Endodermal cell (in vitro differentiated cells): ENCODE data around the gene NACC1. TPM values are rescaled to one million over a fixed set of nuclear protein-coding genes. Genes with fewer than 3 reads are reported as not detected.
A peak's percentile ranks its signal among the peaks of the same experiment; 100 is the strongest.

Experiments
- DNase-seq: peaks from one replicate; pipeline ENCODE4 v3.0.0-alpha.2; 2017
- H3K27ac ChIP-seq: 2 replicates; pipeline ENCODE4 v1.5.1; 2013; ENCODE audit warnings: mild to moderate bottlenecking, low read depth, low read length, moderate library complexity
- H3K27me3 ChIP-seq: 2 replicates; pipeline ENCODE4 v1.6.1; 2013; ENCODE audit warnings: mild to moderate bottlenecking, low read length, moderate library complexity; ENCODE audit not compliant: insufficient read depth, control insufficient read depth, poor library complexity, severe bottlenecking
- H3K36me3 ChIP-seq: 2 replicates; pipeline ENCODE4 v1.7.0; 2013; ENCODE audit warnings: mild to moderate bottlenecking, low read length, moderate library complexity; ENCODE audit not compliant: control insufficient read depth, insufficient read depth
- H3K4me1 ChIP-seq: one replicate; pipeline ENCODE4 v1.7.0; 2013; ENCODE audit warnings: low read length; ENCODE audit not compliant: control insufficient read depth, insufficient read depth
- H3K4me3 ChIP-seq: 2 replicates; pipeline ENCODE4 v1.5.1; 2013; ENCODE audit warnings: mild to moderate bottlenecking, low read length, moderate library complexity
- H3K9ac ChIP-seq: 2 replicates; pipeline ENCODE4 v1.6.1; 2013; ENCODE audit warnings: mild to moderate bottlenecking, low read length, moderate library complexity; ENCODE audit not compliant: poor library complexity, severe bottlenecking; ENCODE audit errors: extremely low read depth
- H3K9me3 ChIP-seq: 2 replicates; pipeline ENCODE4 v1.6.1; 2013; ENCODE audit warnings: mild to moderate bottlenecking, low read length, moderate library complexity; ENCODE audit not compliant: control insufficient read depth
- H3K27ac Mint-ChIP-seq: 2 replicates; pipeline ENCODE4 v1.8.0; 2020; ENCODE audit warnings: mixed read lengths
- H3K27me3 Mint-ChIP-seq: 2 replicates; pipeline ENCODE4 v1.8.0; 2021; ENCODE audit warnings: mild to moderate bottlenecking, mixed read lengths; ENCODE audit not compliant: insufficient read depth
- H3K36me3 Mint-ChIP-seq: 2 replicates; pipeline ENCODE4 v1.8.0; 2020; ENCODE audit warnings: low read depth, mixed read lengths
- H3K4me1 Mint-ChIP-seq: 2 replicates; pipeline ENCODE4 v1.8.0; 2020; ENCODE audit warnings: mixed read lengths
- H3K4me3 Mint-ChIP-seq: 2 replicates; pipeline ENCODE4 v1.8.0; 2020; ENCODE audit warnings: mild to moderate bottlenecking, moderate library complexity, mixed read lengths
- H3K9me3 Mint-ChIP-seq: 2 replicates; pipeline ENCODE4 v1.8.0; 2020; ENCODE audit warnings: mild to moderate bottlenecking, mixed read lengths
- WGBS, 2 experiments: methylation state at CpG; one replicate each; pipeline versions ENCODE4 v1.1.5 to v1.1.7; 2013; ENCODE audit warnings: missing lambda C conversion rate in 2 of 2, mixed read lengths in 1 of 2; ENCODE audit not compliant: insufficient coverage in 1 of 2, insufficient read length in 1 of 2; 5-methylcytosine and 5-hydroxymethylcytosine counted together
- total RNA-seq, 2 donors: library from RNA; stranded (reverse); fragmentation: NEBNext Ultra II Directional in 1 of 2; extraction: Animal tissue kit (Norgen Biotek cat#: 25700) in 1 of 2; gene quantifications; 2 replicates in 1 of 2; 3 replicates in 1 of 2; pipeline ENCODE4 v1.2.1, GENCODE V29; 2021
- TF ChIP-seq, protein P1 (sequence below): fragments of 200-600 bp; sonication (generic); conservative IDR thresholded peaks from 2 replicates; pipeline ENCODE4 v1.5.0; 2021; ENCODE audit warnings: antibody characterized with exemption, mild to moderate bottlenecking

NACC1 gene
- total RNA-seq, 2 donors from 2014 or later: 164 to 172 TPM

DNA sequence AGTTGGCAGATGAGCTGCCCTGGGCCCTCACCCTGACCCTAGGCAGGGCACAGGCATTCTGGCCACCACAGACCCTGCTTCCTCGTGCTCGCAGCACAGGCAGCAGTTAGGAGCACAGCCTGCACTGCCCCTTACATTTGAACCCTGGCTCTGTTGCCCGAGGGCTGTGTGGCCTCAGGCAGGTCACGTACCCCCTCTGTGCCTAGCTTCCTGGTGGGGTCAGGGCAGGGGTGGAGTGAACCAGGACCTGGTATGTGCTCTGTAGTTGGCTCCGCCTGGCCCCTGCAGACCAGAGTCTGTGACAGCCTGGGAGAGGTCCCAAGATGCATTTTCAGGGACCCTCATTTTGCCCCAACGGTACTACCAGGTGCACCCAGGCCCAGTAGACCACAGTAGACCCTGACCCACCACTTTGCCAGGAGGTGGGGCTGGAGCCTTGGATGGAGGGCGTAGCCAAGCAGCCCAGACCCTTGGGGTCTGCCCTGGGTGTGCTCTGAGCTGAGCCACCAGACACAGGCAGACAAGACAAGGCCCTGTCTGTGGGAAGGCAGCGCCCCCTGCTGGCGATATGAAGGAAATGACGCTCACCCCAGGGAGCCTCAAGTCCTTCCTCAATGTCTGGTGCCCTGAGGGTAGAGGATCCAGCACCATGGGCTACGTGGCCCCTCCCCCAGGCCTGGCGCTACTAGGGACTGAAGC is 24.5 kb upstream of the NACC1 start:
- H3K4me1 Mint-ChIP-seq: peaks cover 21% of the 10 kb centered on the region
- Histone ChIP-seq H3K9ac (no peak overlapping the region), H3K27ac (peak overlapping the region; percentile 24), H3K4me1 (peaks cover 16% of the 10 kb centered on the region), H3K27me3 (peaks cover 47% of the 10 kb centered on the region), H3K4me3 (no peak overlapping the region), H3K36me3 (no peaks in the 10 kb centered on the region), H3K9me3 (no peaks in the 10 kb centered on the region)
- peaks cover 71% of the 10 kb centered on the region for H3K27me3 Mint-ChIP-seq
- no peak overlapping the region for H3K27ac Mint-ChIP-seq
- TF ChIP-seq, protein P1, sequence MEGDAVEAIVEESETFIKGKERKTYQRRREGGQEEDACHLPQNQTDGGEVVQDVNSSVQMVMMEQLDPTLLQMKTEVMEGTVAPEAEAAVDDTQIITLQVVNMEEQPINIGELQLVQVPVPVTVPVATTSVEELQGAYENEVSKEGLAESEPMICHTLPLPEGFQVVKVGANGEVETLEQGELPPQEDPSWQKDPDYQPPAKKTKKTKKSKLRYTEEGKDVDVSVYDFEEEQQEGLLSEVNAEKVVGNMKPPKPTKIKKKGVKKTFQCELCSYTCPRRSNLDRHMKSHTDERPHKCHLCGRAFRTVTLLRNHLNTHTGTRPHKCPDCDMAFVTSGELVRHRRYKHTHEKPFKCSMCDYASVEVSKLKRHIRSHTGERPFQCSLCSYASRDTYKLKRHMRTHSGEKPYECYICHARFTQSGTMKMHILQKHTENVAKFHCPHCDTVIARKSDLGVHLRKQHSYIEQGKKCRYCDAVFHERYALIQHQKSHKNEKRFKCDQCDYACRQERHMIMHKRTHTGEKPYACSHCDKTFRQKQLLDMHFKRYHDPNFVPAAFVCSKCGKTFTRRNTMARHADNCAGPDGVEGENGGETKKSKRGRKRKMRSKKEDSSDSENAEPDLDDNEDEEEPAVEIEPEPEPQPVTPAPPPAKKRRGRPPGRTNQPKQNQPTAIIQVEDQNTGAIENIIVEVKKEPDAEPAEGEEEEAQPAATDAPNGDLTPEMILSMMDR: peak; percentile 97
- no peaks in the 10 kb centered on the region for H3K36me3 Mint-ChIP-seq
- DNase-seq: peak; percentile 94
- no peak overlapping the region for H3K4me3 Mint-ChIP-seq
- 45 to 48% methylated on average over 6 to 12 of the region's 12 CpGs for WGBS, 2 experiments
- no peaks in the 10 kb centered on the region for H3K9me3 Mint-ChIP-seq

- no peak overlapping the region for H3K4me3 ChIP-seq
- TF ChIP-seq, protein P1: no peak
- no peaks in the 10 kb centered on the region for H3K9me3 ChIP-seq
- H3K27ac ChIP-seq: no peak overlapping the region
- peaks cover 21% of the 10 kb centered on the region for H3K4me1 Mint-ChIP-seq
- peaks cover 53% of the 10 kb centered on the region for H3K27me3 ChIP-seq
- no peaks in the 10 kb centered on the region for H3K36me3 Mint-ChIP-seq
- no peak overlapping the region for H3K27ac Mint-ChIP-seq
- H3K36me3 ChIP-seq: no peaks in the 10 kb centered on the region
- no peak overlapping the region for H3K9ac ChIP-seq
- no peak overlapping the region for H3K4me3 Mint-ChIP-seq
- no peak for DNase-seq
- H3K9me3 Mint-ChIP-seq: no peaks in the 10 kb centered on the region
- peaks cover 16% of the 10 kb centered on the region for H3K4me1 ChIP-seq
- WGBS, 2 experiments: 27 to 30% methylated on average over 2 to 5 of the region's 5 CpGs
- H3K27me3 Mint-ChIP-seq: peaks cover 75% of the 10 kb centered on the region
Measured at GRCh38 chr19:13094106-13094504, 24.0 kb upstream of the NACC1 start.

DNA sequence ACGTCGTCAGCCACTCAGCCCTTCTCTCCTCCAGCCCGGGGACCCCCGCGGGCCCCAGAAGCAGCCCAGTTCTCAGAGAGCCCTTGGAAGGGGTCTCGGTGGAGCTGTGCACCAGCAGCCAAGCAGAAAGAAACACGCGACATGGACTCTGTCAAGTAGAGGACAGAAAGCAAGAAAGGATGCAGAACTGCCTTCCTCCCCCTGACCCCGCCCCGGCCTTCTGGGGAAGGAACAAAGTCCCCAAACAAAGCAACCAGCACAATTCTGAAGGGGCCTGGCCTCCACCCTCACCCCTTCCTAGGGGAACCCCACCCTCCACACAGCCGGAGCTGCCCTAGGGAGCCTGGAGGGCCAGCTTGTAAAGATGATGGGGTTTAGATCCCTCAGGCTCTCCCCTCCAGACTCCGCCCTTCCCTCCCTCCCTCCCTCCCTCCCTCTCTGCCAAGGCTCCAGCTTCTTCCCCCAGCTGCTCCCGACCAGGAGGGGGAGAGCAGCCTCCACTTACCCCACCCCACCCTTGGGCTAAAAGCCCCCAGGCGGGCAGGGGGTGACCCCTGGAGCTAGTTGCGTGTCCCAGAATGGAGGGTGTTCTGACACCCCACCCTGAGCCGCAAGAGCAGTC is 23.2 kb upstream of the NACC1 start:
- TF ChIP-seq, protein P1: peak; percentile 23
- Histone ChIP-seq H3K9ac (no peak overlapping the region), H3K27ac (no peak overlapping the region), H3K27me3 (peaks cover 60% of the 10 kb centered on the region), H3K36me3 (no peaks in the 10 kb centered on the region), H3K4me1 (peaks cover 16% of the 10 kb centered on the region), H3K9me3 (no peaks in the 10 kb centered on the region), H3K4me3 (peak overlapping the region; percentile 63)
- Mint-ChIP-seq H3K27me3 (peaks cover 81% of the 10 kb centered on the region), H3K27ac (no peak overlapping the region), H3K9me3 (no peaks in the 10 kb centered on the region), H3K36me3 (peaks cover 1% of the 10 kb centered on the region), H3K4me3 (peak overlapping the region; percentile 48), H3K4me1 (peaks cover 21% of the 10 kb centered on the region)
- DNase-seq: peak; percentile 85
- WGBS, 2 experiments: 9 to 13% methylated on average over 11 to 16 of the region's 16 CpGs
